Breast epithelium (tissue), 4 donors: ENCODE results near the gene NXT1. TPM values are rescaled to one million over a fixed set of nuclear protein-coding genes. Genes with fewer than 3 reads are reported as not detected.
A peak's percentile ranks its signal among the peaks of the same experiment; 100 is the strongest.
"Not testable (repeated sequence)": the region's sequence is repeated elsewhere in the genome, so short reads cannot be mapped to it uniquely, and the experiment has no call there.

Experiments used
- DNase-seq, 2 donors: peaks; one replicate each; pipeline ENCODE4 v3.0.0-alpha.2; 2019; ENCODE audit warnings: low spot score in 2 of 2
- H3K27ac ChIP-seq, 2 donors: fragments of 200-600 bp; sonication (generic) in 1 of 2; one replicate each; pipeline ENCODE4 v1.5.1; 2016 to 2019; ENCODE audit warnings: mild to moderate bottlenecking in 1 of 2
- H3K27me3 ChIP-seq, 2 donors: fragments of 200-600 bp; sonication (generic) in 1 of 2; one replicate each; pipeline versions ENCODE4 v1.5.1 to v1.6.0; 2017 to 2019; ENCODE audit warnings: control low read depth in 1 of 2, mild to moderate bottlenecking in 1 of 2
- H3K36me3 ChIP-seq: fragments of 200-600 bp; one replicate; pipeline ENCODE4 v1.5.1; 2019
- H3K4me1 ChIP-seq, 2 donors: fragments of 200-600 bp; sonication (generic); one replicate each; pipeline ENCODE4 v1.5.1; 2016 to 2019; ENCODE audit warnings: control low read depth in 1 of 2
- H3K4me3 ChIP-seq, 3 donors: fragments of 200-600 bp; sonication (generic); 1 replicate in 2 of 3; 2 replicates in 1 of 3; pipeline ENCODE4 v1.5.1; 2016 to 2019; ENCODE audit warnings: mild to moderate bottlenecking in 3 of 3, moderate library complexity in 2 of 3
- H3K9me3 ChIP-seq, 2 donors: fragments of 200-600 bp; sonication (generic) in 1 of 2; one replicate each; pipeline ENCODE4 v1.5.1; 2016 to 2019; ENCODE audit warnings: control low read depth in 1 of 2
- CTCF ChIP-seq, 3 donors: fragments of 450-650 bp; IDR thresholded peaks; one replicate each; pipeline ENCODE4 v1.5.1; 2016 to 2017; ENCODE audit warnings: antibody characterized with exemption in 3 of 3, mild to moderate bottlenecking in 3 of 3, moderate library complexity in 3 of 3
- POLR2A ChIP-seq: fragments of 450-650 bp; IDR thresholded peaks from one replicate; pipeline ENCODE4 v1.6.1; 2016; ENCODE audit warnings: antibody characterized with exemption, mild to moderate bottlenecking, moderate library complexity
- POLR2AphosphoS5 ChIP-seq, 3 donors: sonication (generic); formaldehyde crosslinking; IDR thresholded peaks; one replicate each; pipeline ENCODE4 v1.6.1; 2017; ENCODE audit warnings: antibody characterized with exemption in 3 of 3
- intact Hi-C: fragments of 100-400 bp; cut with DNase I; formaldehyde crosslinking; loops from one replicate; pipeline ENCODE4 v1.15.1; 2023; ENCODE audit warnings: low total_unique reads
- total RNA-seq, 3 donors: library from RNA; depleted of rRNA; stranded (reverse); fragments of >200 nt; gene quantifications; one replicate each; pipeline ENCODE4 v1.1.0, GENCODE V29; 2016

NXT1 gene
- total RNA-seq, 3 donors from 2014 or later, result 25.9 to 42.9 (median 33.2) TPM

- Histone ChIP-seq H3K27ac (no peak overlapping the region), H3K27me3 (no peaks in the 10 kb centered on the region), H3K4me3 (no peak overlapping the region), H3K36me3 (no peaks in the 10 kb centered on the region), H3K9me3 (no peaks in the 10 kb centered on the region), H3K4me1 (peaks cover 0 to 10% of the 10 kb centered on the region in 2 donors)
- no peak for DNase-seq
- intact Hi-C loops, result no loop called here
- TF ChIP-seq POLR2A, result no peak
- no peak for TF ChIP-seq CTCF (IDR thresholded peaks at IDR 0.05)
- TF ChIP-seq POLR2AphosphoS5 (IDR thresholded peaks at IDR 0.05), result no peak
Measured at GRCh38 chr20:23347791-23348190, 2.8 kb upstream of the NXT1 start.

- DNase-seq, intact Hi-C loops, H3K36me3 ChIP-seq, H3K27me3 ChIP-seq, H3K4me3 ChIP-seq, H3K9me3 ChIP-seq: not testable (repeated sequence)
- H3K27ac ChIP-seq, result peak overlapping the region; percentile 93 to 99
- H3K4me1 ChIP-seq, result peaks cover 0 to 10% of the 10 kb centered on the region in 2 donors
Measured at GRCh38 chr20:23348510-23348909, 2.1 kb upstream of the NXT1 start.

- Histone ChIP-seq H3K9me3 (no peaks in the 10 kb centered on the region), H3K4me1 (peaks cover 0 to 10% of the 10 kb centered on the region in 2 donors), H3K4me3 (peak overlapping the region; percentile 86 to 100 (median 95)), H3K36me3 (no peaks in the 10 kb centered on the region), H3K27me3 (no peaks in the 10 kb centered on the region), H3K27ac (peak overlapping the region; percentile 93 to 99)
- peak; percentile 53 to 70 (median 64) for TF ChIP-seq CTCF (IDR thresholded peaks at IDR 0.05)
- TF ChIP-seq POLR2A, result no peak
- intact Hi-C loops, result no loop called here
- peak in 1 of 2 donors; percentile 77 for DNase-seq
Measured at GRCh38 chr20:23349338-23350195, 1.0 kb upstream of the NXT1 start.

GRCh38 chr20:23350904-23351838 lies 580 bp downstream of the NXT1 start:
- no peak for TF ChIP-seq POLR2AphosphoS5 (IDR thresholded peaks at IDR 0.05)
- TF ChIP-seq POLR2A, result no peak
- no peak for TF ChIP-seq CTCF (IDR thresholded peaks at IDR 0.05)

GRCh38 chr20:23356203-23356602 lies 5.6 kb downstream of the NXT1 start:
- intact Hi-C loops, result loop anchor here (5.0 kb wide), 1 partner anchor 286 kb away; no protein-coding TSS in a partner anchor
- Histone ChIP-seq H3K4me1 (peaks cover 0 to 7% of the 10 kb centered on the region in 2 donors), H3K36me3 (no peaks in the 10 kb centered on the region), H3K27ac (no peak overlapping the region), H3K4me3 (no peak overlapping the region), H3K27me3 (no peaks in the 10 kb centered on the region), H3K9me3 (no peaks in the 10 kb centered on the region)
- no peak for DNase-seq
- no peak for TF ChIP-seq CTCF (IDR thresholded peaks at IDR 0.05)
- TF ChIP-seq POLR2A, result no peak
- TF ChIP-seq POLR2AphosphoS5 (IDR thresholded peaks at IDR 0.05), result no peak

More at GRCh38 chr20:23350904-23351838, 580 bp downstream of the NXT1 start:
- intact Hi-C loops, result no loop called here
- Histone ChIP-seq H3K9me3 (no peaks in the 10 kb centered on the region), H3K4me1 (peaks cover 0 to 10% of the 10 kb centered on the region in 2 donors), H3K36me3 (no peaks in the 10 kb centered on the region), H3K27me3 (no peaks in the 10 kb centered on the region), H3K27ac (peak overlapping the region; percentile 93 to 99), H3K4me3 (peak overlapping the region; percentile 86 to 100 (median 95))
- DNase-seq, result peak in 1 of 2 donors; percentile 49
